Islet of Langerhans (tissue), 1 donor: ENCODE measurements around the gene RBBP4.
"Not testable (repeated sequence)": the region's sequence is repeated elsewhere in the genome, so short reads cannot be mapped to it uniquely, and the experiment has no call there.

ENCODE experiments used
- FAIRE-seq: peaks from one replicate; lab custom pipeline; 2011; peaks lifted over from hg19 to GRCh38; lab: Jason Lieb, UNC

The RBBP4 gene

DNA sequence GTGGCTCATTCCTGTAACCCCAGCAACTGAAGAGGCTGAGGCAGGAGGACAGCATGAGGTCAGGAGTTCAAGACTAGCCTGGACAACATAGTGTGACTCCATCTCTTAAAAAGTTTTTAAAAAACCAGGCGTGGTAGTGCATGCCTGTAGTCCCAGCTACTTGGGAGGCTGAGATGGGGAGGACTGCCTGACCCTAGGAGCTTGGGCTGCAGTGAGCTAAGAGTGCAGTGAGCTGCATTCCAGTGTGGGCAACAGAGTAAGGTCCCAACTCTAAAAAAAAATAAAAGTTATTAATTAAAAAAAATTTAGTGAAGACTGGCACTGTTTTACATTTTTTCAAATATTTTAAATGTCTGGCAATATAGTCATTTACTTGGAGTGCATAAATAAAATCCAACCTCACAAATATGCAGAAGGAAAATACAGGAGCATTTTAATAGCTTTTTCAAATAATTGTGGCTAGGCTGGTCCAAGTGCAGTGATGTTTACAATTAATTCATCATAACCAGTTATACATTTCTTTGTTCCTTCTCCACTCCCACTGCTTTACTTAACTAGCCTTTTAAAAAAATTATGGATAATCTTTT lies 11.4 kb upstream of the RBBP4 start:
- FAIRE-seq: no peak

DNA sequence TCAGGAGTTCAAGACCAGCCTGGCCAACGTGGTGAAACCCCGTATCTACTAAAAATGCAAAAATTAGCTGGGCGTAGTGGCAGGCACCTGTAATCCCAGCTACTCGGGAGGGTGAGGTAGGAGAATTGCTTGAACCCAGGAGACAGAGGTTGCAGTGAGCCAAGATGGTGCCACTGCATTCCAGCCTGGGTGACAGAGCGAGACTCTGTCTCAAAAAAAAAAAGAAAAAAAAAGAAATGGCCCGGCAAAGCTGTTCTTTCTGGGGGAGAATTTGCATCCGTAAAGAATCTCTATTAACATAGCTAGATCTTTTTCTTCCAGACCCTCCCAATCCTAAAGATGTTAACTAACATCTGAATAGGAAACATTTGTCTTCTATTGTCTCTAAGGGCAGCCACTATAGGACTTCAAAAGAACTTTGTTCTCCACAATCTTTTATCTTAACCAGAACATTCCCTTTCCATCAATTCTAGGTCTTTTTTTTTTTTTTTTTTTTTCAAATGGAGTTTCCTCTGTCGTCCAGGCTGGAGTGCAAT lies 8.6 kb upstream of the RBBP4 start:
- FAIRE-seq: not testable (repeated sequence)

DNA sequence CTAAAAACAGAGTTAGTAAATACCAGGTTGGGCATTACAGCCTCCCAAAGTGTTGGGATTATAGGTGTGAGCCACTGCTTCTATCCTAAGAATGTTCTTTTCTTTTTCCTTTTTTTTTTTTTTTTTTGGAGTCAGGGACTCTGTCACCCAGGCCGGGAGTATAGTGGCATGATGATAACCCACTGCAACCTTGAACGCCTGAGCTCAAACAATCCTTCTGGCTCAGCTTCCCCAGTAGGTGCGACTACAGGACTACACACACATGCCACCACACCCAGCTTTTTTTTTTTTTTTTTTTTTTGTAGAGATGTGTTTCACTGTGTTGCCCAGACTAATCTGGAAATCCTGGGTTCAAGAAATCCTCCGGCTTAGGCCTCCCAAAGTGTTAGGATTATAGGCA lies 6.6 kb upstream of the RBBP4 start:
- no peak for FAIRE-seq

DNA sequence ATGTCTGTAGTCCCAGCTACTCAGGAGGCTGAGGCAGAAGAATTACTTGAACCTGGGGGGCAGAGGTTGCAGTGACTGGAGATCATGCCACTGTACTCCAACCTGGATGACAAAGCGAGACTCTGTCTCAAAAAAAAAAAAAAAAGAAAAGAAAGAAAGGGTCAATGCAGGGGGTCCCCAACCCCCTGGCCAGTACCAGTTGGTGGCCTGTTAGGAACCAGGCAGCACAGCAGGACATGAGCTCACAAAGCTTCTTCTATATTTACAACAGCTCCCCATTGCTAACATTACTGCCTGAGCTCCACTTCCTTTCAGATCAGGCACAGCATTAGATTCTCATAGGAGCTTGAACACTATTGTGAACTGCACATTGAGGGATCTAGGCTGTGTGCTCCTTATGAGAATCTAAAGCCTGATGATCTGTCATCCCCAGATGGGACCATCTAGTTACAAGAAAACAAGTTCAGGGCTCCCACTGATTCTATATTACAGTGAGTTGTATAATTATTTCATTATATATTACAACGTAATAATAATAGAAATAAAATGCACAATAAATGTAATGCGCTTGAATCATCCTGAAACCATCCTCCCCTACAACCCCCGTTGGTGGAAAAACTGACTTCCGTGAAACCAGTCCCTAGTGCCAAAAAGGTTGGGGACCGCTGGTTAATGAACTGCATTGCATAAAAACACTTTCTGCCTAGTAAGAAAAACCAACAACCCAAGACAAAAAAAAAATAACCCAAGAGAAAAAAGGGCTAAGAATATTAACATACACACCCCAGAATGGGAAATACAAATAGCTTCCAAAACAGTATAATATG lies 3.5 kb upstream of the RBBP4 start:
- no peak for FAIRE-seq

DNA sequence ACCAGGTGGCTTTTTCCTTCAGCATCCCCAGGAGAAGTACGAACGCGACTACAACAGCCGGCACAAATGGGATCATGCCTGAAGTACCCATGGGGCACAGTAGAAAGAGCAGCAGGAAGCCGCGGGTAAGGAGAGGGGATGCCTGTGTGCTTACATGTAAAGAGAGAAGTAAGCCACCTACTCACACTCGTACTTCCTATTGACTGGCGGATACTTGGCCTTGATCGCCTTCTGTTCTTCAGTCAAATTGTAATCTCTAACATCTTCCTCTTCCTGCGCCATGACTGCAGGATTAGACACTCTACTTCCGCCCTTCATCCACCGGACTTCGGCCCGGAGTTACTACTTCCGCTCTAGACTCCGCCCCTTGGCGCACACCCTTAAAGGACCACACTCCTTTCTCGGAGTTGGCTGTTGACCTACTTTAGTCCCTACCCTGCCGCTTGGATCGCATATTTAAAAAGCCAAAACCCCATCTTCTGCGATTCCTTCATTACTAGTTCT lies 708 bp upstream of the RBBP4 start, which contains the start of gene ZBTB8OS:
TSS of gene ZBTB8OS (minus strand) at position 303 of the 504 bp plus-strand sequence. CDS start at position 282, 21 bp downstream.
- FAIRE-seq: peak; percentile 47

DNA sequence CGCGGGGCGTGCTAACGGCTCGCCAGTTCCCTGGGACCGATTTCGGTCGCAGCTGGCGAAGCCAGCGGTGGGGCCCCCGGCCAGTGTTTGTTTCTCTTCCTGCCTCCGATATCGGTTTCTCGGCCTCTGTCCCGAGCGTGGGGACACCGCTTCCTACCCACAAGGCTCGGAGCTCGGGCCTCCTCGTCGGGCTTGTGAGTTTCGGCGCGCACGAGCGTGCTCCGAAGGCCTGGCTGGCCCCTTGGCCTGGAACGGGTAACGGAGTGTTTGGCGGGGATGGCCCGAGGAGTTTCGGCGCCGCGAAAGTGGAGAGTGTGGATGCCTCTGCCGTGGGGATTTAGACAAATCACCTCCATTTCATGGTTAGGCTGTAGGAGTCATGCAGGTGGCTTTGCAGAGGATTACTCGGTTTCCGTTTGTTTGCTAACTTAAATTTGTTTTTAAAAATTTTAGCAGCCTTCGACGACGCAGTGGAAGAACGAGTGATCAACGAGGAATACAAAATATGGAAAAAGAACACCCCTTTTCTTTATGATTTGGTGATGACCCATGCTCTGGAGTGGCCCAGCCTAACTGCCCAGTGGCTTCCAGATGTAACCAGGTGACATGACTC lies 559 bp downstream of the RBBP4 start:
- FAIRE-seq: no peak

DNA sequence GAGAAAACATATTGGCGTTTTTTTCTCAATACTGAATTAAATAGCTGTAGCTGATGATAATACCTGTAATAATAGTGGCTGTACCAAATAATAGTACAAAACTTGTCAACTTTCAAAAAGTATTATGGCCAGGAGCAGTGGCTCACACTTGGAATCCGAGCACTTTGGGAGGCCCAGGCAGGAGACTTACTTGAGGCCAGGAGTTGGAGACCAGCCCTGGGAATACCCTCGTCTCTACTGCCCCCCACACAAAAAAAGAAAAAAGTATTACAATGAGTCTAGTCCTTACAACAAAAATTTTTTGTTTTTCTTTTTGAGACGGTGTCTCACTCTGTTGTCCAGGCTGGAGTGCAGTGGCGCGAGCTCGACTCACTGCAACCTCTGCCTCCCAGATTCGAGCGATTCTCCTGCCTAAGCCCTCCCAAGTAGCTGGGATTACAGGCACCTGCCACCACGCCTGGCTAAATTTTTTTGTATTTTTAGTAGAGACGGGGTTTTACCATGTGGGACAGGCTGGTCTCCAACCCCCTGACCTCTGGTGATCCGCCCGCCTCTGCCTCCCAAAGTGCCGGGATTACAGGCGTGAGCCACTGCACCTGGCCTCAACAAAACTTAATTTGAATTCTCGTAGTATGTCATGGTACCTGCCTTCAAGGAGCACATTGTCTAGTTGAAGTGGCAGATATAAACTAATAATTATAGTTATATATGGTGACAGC lies 1.4 kb downstream of the RBBP4 start:
- no peak for FAIRE-seq

DNA sequence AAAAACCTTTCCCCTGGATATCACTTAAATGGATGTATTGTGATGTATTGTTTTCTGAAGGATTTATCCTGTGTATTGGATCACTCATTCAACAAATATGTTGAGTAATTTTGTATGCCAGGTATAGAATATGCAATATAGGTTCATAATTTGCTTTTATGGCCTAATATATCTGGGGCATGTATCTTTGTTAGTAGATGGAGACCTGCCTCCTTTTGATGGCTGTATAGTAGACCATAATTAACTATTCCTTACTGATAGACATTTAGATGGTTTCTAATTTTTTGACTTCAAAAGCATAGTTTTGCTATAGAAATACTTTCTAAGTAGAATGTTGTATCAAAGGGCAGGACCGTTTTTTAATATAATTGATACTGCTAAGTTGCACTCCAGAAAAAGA lies 8.6 kb downstream of the RBBP4 start:
- FAIRE-seq: no peak

DNA sequence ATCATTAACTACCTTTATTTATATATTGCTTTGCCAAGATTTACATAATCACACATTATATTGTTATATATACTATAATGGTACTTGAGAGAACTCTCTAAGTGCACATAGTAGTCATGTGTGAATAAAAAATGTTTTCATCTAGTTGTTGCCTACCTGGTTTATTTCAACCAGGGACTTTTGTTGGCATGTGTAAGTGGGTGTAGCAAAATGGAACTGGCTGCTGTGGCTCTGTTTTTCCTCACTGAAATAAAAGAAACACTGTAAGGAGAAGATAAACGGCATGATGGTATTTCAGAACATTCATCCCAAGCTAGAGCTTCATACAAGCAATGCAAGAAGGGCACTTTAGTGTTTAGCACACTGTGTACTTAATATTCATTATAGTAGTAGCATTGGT lies 14.9 kb downstream of the RBBP4 start:
- no peak for FAIRE-seq

DNA sequence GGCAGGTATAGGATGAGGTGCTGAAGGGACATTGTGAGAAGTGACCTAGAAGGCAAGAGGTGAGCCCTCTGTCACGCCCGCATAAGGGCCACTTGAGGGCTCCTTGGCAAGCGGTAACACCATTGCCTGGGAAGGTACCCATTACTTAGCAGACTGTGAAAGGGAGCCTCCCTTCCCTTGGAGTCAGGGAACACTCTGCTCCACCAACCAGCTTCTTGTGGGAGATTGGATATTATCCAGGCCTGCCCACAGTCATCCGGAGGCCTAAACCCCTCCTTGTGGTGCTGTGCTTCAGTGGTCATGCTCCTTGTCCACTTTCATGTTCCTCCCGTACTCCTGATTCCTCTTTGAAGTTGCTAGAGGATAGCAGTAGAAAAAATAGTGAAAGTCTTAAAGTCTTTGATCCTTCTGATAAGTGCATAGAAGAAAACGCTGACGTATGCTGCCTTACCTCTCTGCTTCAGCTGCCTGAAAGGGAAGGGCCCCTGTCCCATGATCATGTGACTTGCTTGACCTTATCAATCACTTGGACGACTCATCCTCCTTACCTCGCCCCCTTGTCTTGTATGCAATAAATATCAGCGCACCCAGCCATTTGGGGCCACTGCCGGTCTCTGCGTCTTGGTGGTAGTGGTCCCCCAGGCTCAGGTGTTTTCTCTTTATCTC lies 16.0 kb downstream of the RBBP4 start:
- FAIRE-seq: no peak

DNA sequence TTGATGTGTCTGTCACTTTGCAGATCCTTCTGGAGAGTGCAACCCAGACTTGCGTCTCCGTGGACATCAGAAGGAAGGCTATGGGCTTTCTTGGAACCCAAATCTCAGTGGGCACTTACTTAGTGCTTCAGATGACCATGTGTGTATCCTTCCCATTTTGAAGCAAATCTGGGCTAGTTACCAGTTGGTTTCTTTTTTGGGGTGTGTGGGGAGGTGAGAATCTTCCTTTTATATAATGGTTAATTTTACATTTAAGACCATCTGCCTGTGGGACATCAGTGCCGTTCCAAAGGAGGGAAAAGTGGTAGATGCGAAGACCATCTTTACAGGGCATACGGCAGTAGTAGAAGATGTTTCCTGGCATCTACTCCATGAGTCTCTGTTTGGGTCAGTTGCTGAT lies 17.7 kb downstream of the RBBP4 start:
- not testable (repeated sequence) for FAIRE-seq

DNA sequence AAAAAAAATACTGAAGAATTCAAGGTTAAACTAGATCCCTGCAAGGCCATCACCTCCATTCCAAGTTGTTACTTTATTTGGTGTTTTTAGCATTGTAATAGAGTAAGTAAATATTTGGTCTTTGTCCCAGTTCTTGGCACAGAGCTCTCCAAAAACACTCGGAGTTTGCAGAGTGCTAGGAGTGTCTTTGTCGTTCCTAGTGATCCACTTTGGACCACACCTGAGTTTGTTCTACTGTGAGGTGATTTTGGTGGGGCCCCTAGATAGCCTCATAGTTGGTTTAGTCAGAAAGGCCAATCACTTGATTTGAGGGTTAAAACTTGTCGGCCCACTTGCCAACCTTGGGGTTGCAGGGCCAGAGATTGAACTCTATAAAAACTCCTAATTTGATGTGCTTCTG lies 25.9 kb downstream of the RBBP4 start:
- FAIRE-seq: no peak

DNA sequence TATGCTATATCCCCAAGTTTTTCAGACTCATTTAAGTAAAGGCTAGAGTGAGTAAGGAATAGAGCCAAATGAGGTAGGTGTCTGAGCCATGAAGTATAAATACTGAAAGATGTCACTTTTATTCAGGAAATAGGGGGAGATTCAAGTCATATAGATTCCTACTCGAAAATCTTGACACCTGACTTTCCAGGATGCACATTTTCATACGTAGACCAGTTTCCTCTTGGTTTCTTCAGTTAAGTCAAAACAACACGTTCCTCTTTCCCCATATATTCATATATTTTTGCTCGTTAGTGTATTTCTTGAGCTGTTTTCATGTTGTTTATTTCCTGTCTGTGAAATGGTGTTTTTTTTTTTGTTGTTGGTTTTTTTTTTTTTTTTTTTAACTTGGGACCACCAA lies 29.0 kb downstream of the RBBP4 start:
- FAIRE-seq: peak; percentile 43

DNA sequence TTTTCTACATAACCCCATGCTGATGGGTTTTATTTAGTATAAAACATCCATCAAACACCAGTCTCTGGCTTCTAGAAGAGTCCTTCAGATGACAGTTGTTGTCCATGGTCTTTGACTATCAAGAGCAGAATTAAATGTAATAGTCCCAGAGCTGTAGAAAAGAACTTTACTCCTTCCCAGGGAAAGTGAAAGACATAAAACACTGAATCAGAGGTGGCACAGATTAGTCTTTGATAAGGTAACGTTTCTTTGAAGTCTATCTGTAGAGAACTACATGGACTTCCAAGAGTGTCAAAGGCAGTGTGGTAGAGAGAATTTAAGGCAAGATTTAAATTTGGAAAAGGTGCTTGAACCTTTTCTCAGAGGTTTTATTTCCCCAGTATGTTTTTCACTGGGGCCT lies 29.6 kb downstream of the RBBP4 start:
- no peak for FAIRE-seq

DNA sequence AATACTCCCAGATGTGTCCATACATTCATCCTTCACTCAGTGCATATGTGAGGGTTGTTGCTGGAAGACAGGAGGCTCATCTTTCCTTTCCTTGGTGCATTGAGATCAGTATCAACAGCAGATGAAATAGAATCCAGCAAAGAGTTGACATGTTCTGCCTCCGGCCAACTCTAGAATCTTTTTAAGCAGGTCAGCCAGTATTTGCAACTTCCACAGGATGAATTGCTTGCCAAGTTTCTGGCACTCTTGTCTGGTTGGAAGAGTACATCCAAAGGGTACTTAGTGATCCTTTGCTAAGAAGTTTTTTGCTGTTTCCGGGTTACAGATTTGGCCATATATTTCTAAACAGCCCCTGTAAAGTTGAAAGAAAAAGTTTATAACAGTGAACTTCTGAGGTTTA lies 30.5 kb downstream of the RBBP4 start:
- no peak for FAIRE-seq

DNA sequence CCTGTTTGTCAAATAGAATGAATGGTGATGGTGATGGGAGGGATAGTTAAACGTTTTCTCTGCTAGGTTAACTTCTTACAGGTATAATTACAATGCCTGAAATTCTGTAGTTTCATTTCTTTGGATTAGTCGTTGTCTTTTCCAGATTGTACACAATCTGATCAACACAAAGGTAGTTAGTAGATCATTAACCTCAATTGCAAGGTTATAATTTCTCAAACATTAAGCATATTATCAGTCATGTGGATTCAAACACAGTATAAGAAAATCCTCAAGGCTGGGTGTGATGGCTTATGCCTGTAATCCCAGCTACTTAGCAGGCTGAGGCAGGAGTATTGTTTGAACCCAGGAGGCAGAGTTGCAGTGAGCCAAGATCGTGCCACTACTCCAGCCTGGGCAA lies 31.0 kb downstream of the RBBP4 start:
- FAIRE-seq: no peak

DNA sequence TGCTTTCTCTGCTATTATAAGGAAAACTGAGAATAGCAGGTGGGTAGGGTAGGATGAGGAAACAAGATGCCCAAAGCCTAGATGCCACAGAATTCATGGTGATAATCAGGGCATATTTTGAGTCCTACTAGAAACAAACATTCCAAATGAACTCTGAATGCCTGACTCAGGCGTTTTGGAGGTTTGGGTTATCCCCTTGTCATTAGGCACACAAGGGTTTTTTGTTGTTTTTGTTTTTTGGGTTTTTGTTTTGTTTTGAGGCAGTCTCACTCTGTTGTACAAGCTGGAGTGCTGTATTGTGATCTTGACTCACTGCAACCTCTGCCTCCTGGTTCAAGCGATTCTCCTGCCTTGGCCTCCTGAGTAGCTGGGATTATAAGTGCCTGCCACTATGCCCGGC lies 32.4 kb downstream of the RBBP4 start:
- FAIRE-seq: no peak

DNA sequence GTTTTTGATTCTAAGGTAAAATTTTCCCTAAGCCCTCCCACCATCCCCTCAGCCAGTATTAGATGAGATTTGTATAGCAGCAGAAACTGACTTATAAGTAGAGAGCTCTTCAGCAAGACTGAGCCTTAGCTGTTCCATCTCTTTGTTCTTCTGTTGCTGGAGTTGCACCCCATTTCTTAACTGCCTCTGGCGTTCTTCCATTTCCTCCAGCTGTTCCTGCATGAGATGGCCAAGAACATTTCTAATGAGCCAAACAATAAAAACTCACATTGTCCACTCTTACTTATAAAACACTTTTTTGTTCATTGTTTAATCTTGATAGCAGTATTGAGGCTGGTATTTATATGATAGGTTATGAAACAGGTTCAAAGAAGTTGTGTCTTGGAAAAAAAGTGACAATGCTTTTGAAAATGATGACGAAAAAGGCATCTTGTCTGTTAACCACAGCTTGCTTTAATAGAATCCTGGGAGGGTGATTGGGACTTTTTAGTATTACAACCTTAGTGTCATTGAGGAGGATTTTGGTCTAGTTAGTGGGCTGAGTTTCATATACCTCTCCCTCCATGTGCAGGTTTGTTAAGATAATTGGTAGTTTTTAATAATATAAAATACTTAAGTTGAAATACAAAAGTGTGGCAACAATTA lies 33.3 kb downstream of the RBBP4 start:
- no peak for FAIRE-seq

DNA sequence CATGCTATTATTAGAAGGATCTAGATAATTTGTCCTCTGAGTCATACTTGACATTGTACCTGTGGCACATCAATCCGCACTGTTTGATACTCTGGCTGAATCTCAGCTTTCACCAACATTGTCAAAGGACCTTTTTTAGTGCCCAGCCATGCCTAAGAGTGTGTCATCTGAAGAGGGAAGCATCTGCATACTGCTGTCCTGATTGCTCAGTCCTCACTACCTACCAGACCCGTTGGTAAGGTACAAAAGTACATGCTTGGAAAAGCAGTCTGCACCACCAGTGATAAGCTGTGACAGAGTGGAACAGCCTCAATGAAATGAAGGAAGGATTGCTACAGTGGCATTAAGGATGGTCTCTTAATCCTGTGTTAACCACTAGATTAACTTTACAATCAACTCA lies 34.5 kb downstream of the RBBP4 start:
- FAIRE-seq: no peak

DNA sequence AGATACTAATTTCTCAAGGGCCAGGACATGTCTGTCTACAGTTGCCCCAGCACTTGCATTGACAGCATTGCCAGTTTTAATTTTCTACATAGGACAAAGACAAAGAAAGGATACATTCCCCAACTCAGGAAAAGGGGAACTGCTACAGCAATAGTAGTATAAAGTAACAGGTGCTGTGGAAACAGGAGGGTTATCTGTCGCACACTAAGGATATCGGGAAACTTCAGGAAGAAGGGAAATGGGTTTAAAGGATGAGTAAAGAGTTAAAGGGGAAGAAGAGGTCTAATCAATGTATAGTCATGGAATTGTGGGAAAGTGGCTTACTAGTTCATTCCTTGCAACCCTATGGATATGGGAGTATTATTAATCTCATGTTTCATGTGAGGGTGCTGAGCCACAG lies 35.4 kb downstream of the RBBP4 start:
- FAIRE-seq: no peak

DNA sequence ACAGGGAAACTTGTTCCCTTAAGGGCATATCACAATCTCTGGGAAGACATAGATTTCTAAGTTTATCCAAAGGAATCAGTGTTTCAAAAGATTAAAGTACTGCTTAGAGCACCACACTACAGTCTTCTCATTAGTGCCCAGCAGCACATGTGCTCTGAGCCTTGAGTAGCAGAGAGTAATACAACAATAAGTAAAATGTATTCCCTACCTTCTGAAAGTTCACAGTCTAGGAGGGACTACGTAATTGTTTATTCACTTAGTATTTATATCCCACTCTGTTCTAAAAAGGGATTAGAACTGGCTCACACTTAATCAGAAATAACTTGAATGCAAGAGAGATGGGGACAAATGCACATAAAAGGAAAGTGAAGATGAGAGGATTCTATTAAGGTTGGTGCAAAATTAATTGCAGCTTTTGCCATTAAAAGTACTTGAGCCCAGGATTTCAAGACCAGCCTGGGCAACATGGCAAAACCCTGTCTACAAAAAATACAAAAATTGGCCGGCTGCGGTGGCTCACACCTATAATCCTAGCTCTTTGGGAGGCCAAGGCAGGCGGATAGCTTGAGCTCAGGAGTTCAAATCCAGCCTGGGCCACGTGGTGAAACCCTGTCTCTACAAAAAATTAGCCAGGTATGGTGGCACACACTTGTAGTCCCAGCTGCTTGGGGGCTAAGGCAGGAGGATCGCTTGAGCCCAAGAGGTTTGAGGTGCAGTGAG lies 42.6 kb downstream of the RBBP4 start:
- no peak for FAIRE-seq
